ENCODE data around the gene CEACAM8.
"Not testable (repeated sequence)": the region's sequence is repeated elsewhere in the genome, so short reads cannot be mapped to it uniquely, and the experiment has no call there.

The CEACAM8 gene

DNA sequence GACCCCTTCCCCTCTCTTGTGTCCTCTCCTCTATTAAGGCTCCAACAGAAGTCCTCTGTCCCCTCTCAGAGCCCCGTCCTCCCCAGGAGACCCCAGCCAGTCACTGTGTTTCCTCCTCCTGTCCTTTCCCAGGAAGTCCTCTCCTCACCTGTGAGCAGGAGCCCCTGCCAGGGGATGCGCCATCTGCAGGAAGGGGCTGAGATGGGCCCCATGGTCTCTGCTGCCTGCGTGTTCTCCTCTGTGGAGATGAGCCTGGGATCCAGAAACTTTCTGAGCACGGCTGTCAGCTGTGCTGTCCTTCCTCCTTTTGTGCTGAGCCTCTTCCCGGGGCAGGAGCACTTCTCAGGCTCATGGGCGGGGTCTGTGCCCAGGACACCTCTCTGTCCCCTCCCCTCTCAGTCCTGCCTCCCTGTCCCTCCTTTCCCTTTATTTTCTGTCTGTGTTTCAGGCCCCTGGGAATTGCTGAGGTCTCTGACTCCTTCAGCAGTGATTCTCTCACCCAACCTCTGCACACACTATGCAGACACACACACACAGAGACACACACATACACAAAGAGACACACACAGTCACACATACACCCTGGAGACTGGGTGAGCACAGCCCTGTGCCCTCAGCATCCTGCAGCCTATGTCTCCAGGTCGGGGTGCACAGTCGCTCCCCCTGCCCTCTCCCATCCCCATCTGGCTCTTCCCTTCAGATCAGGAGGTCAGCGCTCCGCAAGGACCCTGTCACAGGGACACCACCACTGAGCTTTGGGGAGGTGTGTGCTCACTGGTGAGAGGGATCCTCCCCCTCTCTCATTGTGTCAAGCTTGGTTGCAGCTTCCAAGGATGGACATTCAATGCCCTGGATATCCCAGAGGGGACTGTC is at the start of gene CEACAM8:
Gene CEACAM8 (minus strand): TSS at position 308 of the 873 bp plus-strand sequence. CDS start 96 bp downstream, at position 212.
- DNase-seq = no peak

DNA sequence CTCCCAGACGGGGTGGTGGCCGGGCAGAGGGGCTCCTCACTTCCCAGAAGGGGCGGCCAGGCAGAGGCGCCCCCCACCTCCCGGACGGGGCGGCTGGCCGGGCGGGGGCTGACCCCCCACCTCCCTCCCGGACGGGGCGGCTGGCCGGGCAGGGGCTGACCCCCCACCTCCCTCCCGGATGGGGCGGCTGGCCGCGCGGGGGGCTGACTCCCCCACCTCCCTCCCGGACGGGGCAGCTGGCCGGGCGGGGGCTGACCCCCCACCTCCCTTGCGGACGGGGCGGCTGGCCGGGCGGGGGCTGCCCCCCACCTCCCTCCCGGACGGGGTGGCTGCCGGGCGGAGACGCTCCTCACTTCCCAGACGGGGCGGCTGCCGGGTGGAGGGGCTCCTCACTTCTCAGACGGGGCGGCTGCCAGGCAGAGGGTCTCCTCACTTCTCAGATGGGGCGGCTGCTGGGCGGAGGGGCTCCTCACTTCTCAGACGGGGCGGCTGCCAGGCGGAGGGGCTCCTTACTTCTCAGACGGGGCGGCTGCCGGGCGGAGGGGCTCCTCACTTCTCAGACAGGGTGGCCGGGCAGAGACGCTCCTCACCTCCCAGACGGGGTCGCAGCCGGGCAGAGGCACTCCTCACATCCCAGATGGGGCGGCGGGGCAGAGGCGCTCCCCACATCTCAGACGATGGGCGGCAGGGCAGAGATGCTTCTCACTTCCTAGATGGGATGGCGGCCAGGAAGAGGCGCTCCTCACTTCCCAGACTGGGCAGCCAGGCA is 44.8 kb upstream of the CEACAM8 start:
- DNase-seq = not testable (repeated sequence)

DNA sequence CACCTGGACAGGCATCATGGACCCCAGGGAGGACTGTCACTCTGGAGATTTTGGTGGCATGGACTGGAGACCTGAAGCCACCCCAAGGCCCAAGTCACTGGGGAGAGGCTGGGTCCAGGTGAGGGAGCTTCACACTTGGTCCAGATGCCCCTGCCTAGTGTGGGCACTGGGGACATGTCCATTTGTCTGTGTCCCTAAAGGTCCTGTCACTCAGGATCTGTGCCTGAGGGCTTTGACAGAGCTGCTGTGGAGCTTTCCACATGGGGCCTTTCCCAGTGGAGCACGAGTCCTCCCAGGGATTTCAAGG is 40.5 kb upstream of the CEACAM8 start:
- no peak for DNase-seq

DNA sequence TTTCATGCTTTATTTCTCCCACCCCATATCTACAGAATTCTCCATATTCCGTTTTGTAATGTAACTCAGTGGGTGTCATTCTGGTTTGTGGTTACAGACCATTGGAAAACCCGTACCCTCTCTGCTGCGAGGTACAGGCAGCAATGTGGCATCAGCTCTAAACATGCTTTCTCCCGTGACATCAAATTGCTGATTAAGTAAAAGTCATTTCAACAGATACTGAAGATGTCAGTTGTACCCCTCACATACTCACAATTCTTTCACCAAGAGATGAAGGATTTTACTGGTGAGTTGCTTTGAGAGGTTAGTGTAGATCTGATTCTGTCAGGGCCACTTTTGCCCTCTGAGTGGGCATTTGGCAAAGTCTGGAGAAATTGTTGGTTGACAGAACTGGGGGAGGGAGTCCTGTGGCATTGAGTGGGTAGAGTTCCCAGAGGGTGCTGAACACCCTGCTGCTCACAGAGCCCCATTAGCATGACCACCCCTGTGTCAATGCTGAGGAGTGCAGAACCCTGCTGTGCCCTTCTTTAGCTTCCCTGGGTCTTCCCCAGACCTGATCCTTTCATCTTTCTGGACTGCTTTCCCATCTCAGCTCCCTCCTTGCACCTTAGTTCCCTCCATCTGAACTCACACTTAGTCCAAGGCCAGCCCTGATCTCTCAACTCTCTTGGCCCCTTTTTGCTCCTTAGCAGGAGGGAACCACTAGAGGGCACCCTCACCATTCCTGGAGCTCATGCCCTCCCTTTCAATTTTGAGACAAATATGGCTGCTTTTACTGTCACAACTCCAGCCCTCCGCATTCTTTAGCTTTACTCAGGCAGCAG is 39.9 kb upstream of the CEACAM8 start:
- DNase-seq = no peak

DNA sequence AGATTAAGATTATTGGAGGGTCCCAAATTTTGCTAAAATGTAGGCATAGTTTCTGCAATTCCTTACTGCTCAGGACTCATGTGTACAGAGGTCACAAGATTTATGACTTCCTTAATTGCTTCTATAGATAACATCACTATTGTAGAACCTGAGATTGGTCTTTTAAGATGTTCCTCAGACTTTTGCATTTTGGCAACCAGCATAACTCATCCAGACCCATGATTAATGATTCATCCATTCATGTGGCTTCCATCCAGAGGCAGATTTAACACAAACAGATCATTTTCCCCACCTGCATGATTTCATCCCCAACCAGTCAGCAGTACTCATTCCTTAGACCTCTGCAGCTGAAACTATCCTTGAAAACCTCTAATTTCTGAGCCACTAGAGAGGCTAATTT is 34.5 kb upstream of the CEACAM8 start:
- DNase-seq = no peak

DNA sequence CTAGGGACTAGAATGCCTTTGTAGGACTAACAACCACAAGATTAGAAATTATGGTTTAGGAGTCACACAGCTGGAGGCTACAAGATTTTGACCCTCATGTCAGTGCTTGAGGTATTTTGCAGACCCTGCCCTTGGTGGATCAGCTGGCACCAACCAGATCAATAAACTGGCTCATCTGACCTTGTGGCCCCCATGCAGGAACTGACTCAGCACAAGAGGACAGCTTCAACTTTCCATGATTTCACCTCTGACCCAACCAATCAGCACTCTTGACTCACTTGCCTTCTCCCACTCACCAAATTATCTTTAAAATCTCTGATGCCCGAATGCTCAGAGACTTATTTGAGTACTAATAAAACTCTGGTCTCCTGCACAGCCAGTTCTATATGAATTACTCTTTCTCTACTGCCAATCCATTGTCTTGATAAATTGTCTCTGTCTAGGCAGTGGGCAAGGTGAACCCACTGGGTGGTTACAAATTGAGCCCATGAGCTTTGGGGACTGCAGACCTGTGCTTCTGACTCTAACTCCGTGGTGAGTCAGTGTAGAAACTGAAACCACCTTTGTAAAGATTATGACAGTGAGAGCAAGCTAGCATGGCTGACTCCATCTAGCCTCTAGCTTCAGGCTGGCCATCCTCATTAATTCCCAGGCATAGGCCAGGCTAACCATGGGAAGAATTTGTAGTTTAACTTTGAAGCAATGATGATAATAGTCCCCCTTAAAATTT is 33.9 kb upstream of the CEACAM8 start:
- DNase-seq = no peak

DNA sequence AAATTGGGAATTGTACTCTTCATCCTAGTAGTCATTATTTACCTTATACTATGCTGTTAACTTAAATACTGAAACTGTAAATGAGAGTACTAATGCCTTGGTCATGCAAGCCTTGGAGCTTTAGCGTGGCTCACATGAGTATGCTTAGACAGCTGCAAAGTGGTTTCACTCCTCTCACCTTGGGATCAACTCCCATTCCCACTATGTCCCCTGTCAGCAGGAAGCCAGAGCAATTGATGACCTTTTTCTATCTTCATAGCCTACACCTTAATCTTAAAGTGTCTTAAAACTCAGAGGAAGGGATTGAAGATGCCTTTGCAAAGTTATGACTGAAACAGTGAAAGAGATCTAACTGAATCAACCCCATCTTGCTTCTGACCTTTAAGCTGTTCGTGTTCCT is 33.2 kb upstream of the CEACAM8 start:
- no peak for DNase-seq

DNA sequence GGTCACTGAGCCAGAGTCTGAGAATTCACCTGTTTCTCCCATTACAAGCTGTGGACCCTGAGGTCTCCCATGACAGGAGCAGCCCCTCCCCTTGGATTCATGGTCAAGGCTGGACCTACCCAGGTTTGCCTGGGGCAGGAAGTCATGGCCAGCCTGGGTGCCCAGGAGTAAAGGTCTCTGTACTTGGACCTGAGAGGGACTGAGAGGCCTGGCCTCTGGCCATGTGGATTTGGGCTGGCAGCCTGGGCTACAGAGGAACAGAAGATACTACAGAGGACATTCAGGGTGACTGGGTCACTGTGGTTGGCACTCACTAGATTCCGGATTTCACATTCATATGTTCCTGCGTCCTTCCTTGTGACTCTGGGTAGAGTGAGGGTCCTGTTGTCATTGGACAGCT is 31.5 kb upstream of the CEACAM8 start:
- DNase-seq = no peak

DNA sequence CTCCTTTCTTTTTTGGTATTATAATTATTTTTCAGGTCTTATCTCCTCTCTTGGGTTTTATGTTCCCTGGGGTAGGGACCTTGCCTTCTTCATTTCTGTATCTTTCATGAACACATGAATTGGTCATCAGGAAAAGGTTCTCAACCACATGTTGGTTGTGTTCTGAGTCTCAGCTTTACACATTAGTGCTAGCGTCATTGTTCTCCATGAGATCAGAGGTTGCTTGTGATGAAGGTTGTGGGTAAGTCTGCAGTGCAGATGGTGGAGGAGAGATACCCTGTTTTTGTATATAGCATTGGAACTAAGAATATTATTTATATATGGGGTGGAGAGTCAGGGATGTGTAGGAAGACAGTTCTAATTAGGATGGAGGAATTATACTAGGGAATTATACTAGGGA is 24.5 kb upstream of the CEACAM8 start:
- DNase-seq = no peak

DNA sequence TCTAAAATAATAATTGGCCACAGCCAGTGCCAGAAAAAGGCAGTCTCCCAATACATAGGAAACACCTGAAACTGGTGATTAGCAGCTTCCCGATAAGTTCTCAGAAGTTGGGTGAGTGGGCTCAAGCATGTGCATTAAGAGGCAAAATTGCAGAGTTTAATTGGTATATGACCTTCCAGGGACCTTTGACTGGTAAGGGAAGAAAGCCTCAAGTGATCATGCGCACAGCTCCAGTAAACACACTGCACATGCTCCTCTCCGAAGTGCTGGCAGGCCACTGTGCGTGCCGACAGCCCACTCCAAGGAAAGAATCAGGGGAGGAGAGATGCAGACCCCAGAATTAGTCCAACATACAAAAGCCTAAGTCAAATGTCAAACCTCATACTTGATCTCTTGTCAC is 18.9 kb upstream of the CEACAM8 start:
- no peak for DNase-seq

DNA sequence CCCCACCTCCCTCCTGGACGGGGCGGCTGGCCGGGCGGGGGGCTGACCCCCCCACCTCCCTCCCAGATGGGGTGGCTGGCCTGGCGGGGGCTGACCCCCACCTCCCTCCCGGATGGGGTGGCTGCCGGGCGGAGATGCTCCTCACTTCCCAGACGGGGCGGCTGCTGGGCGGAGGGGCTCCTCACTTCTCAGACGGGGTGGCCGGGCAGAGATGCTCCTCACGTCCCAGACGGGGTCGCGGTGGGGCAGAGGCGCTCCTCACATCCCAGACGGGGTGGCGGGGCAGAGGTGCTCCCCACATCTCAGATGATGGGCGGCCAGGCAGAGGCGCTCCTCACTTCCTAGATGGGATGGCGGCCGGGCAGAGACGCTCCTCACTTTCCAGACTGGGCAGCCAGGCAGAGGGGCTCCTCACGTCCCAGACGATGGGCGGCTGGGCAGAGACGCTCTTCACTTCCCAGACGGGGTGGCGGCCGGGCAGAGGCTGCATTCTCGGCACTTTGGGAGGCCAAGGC is 15.7 kb upstream of the CEACAM8 start:
- not testable (repeated sequence) for DNase-seq

DNA sequence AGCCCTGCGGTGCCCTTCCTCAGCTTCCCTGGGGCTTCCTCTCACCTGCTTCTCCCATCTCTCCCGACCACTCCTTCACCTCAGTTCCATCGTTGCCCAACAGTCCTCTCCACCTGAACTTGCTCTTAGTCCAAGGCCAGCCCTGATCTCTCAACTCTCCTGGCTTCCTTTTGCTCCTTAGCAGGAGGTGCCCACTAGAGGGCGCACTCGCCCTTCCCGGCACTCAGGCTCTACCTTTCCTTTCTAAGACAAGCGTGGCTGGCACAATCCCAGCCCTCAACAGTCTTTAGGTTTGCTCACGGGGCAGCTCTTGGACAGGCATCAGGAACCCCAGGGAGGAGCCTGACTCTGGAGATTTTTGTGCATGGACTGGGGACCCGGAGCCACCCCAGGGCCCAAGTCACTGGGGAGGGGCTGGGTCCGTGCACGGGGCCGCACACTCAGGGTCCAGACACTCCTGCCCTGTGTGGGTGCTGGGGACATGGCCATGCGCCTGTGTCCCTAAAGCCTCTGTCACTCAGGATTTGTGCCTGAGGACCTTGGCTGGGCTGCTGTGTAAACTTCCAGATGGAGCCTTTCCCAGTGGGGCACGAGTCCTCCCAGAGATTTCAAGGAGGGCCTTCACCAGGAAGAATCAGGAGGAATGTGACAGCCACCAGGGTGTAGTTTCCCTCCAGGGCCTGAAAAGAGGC is 12.1 kb upstream of the CEACAM8 start:
- peak; percentile 19 for DNase-seq

DNA sequence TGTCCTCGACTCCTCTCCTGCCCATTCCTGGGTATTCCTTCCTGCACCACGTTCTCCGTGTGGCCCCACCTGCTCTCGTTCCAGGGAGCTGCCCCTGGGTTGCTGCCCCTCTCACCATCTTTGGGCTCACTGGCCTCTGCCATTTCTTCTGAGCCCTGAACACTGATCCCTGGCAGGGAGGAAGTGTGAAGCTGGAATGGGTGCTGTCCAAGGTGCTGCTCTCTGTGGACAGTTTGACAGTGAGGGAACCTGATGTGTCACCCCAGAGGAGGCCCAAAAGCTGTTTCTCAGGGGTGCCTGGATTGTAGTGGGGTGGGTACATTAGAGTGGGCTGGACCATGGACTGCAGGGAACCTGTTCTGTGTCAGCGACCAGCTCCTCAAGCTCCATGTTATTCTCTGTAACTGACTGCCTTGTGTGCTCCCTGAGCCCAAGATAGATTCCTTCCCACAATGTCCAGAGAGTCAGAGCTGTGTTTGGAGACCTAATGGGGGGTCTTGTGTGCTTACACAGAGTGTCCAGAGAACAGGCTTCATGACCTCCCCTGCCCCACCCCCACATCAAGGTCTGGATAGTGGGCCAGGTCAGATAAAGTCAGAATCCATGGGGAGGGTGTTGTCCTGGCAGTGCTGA is 7.2 kb upstream of the CEACAM8 start:
- DNase-seq = no peak

DNA sequence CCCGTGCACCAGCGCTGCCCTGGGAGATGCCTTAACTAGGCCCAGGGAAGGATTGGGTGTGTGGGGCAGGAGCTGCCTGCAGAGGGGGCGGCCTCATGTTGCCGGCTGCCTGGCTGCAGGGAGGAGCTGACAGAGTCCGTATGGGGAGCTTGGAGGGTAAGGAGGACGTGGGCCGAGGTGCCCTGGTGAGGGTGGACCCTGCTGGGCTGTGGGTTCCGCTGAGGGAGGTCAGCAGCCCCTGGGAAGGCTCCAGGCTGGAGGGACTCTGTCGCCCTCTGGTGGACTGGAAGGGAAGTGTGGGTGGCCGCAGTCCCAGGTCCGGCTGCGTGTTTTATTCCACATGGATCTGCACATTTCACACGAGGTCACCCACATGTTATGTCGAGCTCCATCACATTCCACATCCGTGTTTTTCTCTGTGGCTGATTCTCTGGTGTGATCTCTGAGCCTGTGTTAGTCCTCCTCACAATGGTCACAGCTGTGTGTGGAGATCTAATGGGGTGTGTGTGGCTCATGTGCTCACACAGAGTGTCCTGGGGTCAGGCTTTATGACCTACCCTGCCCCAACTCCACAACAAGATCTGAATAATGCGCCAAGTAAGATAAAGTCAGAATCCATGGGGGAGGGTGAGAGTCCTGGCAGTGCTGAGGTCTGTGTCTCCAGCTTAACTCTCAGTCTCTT is 1.8 kb upstream of the CEACAM8 start:
- peak; percentile 2 for DNase-seq

DNA sequence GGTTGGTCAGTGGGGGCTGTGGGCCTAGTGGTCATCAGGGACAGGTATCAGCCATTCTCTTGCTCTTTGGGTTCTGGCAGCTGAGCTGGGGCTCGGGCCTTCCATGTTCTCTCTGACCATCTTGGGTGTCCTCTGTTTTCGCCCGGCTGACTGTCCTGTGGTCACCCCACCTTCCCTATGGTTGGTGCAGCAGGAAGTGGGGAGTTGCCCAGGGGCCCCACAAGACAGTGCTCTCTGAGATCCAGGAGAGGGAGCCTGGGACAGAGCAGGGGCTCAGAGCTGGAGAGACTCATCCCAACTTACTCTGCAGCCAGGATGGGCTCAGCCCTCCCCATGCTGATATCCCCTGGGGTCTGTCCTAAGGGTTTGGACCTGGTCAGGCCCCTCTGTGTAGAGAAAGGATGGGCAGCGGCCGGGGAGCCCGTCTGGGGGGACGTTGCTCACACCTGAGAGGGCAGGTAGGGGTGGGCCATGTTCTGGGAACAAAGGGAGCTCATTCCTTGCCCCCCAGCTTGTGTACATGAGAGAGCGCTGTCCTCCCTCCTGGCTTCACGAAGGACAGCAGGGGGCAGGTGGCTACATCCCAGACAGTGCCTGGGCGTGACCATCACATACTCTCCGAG is 937 bp upstream of the CEACAM8 start:
- no peak for DNase-seq

DNA sequence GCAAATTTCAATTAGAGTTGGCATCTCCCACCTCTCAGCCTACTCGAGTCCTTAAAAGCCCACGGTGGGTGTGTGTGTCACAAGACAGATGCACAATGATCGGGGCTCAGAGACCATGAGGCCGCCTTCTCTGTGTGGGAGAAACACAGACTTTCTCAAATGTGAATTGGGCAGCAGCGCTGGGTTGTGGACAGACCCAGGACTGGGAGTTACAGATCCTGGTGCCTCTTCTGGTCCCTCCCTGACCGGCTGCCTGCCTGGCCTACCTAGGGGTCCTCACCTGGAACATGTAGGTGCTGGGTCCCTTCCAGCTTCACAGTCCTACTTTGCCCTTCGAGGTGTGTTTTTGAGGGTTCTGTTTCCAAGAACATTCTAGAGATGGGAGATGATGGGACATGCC is 4.9 kb downstream of the CEACAM8 start:
- DNase-seq = no peak

DNA sequence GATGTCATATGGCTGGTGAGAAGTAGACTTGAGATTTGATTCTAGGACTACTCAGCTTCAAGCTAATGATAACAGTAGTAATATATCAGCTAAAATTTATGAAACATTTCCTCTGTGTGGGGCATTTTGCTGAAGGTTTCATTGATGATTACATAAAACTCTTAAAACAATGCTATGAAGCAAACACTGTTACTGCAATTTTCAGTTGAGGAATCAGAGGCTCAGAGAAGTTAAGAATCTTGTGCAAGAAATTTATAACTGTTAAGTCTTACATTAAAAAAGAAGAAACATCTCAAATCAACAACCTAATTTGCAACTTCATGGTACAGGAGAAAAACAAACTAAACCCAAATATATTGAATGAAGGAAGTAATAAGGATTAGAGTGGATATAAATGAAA is 10.3 kb downstream of the CEACAM8 start:
- no peak for DNase-seq

DNA sequence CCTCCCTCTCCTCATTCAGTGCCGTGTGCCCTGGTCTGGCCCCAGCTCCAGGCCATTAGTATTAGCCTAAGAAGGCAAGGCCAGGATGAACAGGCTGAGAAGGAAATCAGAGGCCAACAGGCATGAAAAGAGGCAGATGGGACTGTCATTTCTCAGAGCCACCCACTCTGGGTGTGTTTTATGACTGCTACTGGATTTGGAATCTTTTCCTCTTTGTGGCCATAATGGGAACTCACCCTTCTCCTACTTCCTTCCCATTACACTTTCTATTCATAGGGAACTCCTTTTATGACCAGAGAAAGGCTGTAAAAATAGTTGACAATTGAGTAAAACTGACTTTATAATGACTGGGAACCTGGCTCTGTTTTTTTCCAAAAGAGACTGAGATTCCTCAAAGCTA is 17.7 kb downstream of the CEACAM8 start:
- DNase-seq = no peak

DNA sequence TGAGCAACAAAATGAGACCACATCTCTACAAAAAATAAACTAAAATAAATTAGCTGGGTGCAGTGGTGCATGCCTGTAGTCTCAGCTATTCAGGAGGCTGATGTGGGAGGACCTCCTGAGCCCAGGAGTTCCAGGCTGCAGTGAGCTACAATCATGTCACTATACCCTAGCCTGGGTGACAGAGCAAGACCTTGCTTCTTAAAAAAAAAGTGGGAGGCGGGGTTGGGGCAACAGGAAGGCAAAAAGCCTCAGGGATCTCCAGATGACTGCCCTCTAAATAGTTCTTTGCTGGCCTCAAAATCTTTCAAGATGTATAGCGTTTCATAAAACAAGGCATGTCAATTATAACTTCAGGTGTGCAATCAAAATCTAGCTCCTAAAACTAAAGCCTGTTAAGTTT is 18.5 kb downstream of the CEACAM8 start:
- DNase-seq = no peak

DNA sequence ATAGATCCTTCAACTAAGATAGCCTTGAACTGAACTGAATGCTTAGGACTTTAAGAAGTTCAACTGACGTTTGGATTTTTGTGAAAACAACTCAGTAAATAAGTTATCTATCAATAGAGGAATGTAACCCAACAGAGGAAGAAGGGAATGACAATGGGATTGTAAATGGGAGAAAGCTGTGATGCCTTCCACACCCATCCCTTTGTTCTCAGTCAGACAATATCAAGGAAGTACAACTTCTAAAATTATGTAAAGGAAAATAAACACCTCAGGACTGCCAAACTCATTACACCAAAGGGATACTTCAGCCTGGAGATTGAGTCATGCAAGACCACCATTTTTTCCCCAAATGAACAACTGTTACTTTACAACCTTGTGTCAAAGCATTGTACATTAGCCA is 21.1 kb downstream of the CEACAM8 start:
- DNase-seq = no peak
